Daoy (cell line): ENCODE measurements around the gene NOL4L. TPM values are rescaled to one million over a fixed set of nuclear protein-coding genes. Genes with fewer than 3 reads are reported as not detected.

Source experiments
- DNase-seq: peaks from one replicate; pipeline ENCODE4 v3.0.0-alpha.2; 2015; ENCODE audit warnings: low read depth
- total RNA-seq: library from RNA; depleted of rRNA; stranded (reverse); fragments of >200 nt; shearing (Covaris generic); gene quantifications from 2 replicates; pipeline ENCODE4 v1.2.3, GENCODE V29; 2014

Gene NOL4L
- total RNA-seq, 1 experiment from 2014 or later = 11.3 TPM

DNA sequence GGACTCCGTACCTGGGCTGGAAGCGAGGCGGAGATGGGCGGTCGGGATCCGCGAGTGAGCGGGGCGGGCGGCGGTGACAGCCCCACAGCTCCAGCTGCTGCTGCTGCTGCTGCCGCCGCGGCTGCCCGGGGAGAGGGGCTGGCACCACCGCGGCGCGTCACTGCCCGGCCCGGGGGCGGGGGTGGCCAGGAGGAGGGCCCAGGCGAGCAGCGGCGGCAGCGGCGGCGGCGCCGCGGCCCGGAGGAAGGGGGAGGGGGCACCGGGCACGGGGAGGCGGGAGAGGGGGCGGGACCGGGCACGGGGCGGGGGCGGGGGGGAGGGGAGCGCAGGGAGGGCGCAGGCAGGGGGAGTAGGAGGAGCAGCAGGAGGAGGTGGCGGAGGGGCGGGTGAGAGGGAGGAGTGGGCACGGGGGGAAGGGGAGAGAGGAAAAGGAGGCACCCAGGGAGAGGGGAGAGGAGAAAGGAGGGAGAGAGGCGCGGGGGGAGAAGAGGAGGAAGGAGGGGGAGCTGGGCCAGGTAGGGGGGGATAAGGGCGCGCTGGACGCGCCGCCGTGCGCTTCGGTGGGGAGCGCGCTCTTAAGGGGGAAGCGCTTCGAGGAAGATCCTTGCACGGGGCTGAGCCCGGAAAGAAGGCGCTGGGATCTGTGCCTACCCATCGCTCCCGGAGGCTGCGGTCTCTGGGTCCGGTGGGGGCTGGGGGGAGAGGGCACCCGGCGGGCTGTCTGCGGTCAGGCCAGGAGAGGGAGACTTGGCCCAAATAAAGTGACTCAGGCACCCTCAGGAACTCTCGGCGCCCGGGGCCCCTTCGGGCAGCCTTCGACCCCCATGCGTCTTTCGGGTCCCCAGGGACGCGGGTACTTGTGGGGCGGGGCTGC, 101.5 kb downstream of the NOL4L start:
- DNase-seq = peak; percentile 90

DNA sequence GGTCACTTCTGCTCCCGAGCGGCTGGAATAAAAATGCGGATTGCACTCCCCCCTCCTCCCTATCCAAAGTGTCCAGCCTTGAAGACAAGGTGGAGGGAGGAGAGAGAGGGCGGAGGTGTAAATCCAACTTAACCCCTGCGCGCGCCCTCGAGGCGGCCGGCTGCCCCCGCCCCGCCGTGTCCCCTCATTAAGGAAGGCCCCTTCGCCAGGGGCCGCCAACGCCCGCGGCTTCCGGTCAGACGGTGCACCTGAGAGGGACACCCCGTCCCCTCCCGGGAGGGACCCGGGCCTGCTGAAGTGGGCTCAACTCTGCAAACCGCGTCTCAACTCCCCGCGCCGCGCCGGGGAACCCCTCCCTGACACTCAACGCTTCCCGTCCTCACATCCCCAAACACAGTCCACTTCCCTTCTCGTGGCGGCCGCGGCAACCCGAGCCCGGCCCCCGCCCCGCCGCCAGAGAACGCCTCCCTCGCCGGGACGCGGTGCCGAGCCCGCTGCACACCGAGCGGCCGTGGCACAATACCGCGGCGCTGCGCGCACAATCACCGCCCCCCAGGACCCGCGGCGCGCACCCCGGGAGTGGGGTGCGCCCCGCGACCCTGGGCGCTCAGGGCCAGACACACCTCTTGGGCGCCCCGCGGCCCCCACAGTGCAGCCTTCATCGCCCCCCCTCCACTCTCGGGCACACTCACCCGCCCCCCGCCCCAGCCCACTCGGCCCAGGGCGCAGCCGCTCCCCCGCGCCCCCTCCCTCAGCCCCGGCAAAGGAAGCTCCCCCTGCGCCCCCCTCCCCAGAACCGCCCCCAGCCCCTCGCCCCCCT, 102.5 kb downstream of the NOL4L start:
- DNase-seq = peak; percentile 42

DNA sequence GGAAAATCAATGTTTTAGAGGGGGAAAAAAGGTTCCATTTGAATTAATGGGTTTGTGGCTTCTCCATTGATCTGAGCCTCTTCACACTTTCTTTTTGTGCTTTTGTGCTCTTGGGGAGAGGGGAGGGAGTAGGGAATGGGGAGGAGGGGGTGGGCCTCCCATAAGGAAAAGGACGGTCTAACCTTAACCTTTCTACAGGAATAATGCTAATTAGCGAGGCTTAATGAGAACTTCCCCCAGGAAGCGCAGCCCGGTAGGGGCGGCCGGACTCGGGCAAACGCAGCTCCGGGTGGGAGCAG, 103.0 kb downstream of the NOL4L start:
- DNase-seq = no peak

DNA sequence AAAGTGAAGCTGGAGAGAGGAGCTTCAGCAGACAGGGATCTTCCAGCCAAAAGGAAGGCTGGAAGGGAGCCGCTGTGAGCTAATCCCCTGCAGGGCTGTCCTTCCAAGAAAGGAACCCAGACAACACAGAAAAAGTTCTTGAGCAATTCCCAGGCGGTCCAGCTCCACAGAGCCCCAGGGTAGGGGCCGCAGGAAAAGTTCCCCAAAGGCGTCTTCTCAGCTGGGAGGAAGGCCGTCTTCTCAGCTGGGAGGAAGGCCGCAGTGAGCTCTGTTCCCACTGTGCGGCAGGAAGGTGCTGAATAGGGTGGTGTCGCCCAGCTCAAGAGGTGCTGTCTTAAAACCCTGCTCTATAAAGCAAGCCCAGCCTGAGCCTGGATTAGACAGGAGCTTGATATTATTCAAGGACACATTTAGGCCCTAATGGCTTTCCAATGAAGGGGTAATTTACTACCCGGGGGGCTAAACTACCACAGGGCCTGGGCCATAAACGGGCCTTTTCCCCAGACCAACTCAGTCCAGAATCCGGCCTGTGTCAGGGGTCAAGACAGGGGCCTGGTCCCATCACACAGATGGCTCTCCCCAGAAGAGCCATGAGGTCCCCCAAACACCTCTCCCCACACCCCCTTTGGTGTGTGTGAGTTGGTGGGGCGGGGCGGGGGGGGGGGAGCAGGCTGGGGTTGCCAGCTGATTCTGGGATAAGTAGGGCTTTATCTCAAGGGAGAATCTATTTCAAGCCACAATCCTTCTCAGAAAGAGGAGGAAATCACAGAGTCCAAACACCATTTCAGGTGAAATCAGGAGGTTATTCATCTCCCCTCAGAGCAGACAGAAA, 103.6 kb downstream of the NOL4L start:
- DNase-seq = no peak

DNA sequence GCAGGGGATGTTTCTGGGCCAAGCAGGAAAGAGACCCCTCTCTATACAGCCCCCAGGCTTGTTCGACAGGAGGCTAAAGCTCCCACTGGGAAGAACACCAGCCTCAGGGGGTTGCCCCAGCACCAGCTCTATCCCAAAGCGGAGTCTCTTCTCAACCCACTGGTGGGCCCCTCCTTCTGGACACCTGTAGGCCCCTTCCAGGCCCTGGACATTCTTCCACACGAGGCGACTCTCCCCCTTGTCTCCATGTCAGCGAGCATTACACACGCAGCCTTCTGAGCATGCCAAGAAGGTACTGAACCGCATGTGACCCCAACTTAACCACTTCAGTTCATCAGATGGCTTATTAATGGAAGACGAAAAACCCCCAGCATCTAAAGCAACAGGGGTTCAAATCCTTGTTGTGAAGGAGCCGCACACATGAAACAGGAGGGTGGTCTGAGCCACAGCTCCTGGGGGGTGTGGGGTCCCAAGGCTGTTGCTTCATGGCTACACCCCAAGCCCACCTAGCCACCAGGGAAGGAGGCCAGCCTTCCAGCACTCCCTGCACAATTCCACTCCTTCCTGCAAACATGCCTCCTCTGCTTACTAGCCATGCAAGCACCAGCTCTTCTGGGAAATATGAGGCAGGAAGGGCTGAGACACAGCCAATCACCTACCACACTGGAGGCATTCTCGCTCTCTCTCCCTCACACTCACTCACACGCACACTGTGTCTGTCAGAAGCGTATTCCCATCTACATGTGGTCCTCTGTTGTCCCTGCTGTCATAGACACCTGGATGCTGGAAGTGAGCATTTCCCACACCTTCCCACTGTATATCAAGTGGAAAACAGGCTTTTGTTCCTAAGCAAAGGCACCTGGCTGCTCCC, 104.5 kb downstream of the NOL4L start:
- no peak for DNase-seq

DNA sequence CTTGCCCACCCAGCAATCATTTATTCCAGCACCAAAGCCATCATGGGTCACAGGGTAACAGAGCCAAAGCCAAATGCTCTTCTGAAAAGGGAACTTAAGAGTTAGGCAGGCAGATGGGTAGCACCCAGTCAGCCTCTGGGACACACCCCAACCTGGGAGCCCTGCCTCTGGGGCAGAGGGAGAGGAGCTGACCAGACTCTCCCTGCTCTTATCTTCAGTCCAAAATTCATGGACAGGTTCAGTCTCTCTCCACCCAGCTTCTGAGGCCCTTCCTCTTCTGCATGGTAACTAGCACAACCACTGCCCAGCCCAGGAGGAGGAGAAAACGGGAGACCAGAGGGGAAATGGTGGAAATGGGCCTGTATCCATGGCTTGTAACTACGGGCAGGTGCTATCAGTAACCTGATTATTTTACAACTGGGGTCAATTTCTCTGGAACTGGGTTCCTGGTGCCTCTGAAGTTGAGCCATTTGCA, 105.4 kb downstream of the NOL4L start:
- DNase-seq = no peak

DNA sequence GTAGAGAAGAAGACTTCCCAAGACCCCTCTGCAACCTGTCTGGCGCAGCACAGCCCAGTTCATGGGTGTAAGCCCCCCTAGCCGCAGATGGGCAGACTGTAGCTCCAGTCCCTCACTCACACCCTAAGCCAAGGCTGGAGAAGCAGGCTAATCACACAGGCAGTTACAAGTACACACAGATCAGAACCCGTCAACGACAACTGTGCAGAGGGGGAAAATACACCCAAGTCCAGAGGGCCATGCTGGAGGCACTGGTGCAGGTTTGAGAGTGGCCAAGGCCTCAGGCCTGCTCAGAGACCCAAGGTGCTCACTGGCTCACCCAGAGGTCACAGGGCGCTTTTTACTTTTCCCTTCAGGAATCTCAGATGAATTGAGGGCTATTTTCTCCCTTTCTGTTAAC, 106.1 kb downstream of the NOL4L start:
- no peak for DNase-seq

DNA sequence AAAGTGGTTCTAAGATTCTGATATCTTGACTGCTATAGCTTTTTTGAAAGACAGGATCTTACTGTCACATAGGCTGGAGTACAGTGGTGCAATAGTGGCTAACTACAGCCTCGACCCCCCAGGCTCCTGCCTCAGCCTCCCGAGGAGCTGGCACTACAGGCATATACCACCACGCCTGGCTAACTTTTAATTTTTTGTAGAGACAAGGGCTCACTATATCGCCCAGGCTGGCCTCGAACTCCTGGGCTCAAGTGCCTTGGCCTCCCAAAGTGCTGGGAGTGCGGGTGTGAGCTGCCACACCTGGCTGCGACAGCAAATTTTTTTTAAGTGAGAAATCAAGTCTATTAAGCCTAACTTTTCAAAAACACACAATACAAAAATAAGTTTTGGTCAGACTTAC, 106.6 kb downstream of the NOL4L start:
- no peak for DNase-seq

DNA sequence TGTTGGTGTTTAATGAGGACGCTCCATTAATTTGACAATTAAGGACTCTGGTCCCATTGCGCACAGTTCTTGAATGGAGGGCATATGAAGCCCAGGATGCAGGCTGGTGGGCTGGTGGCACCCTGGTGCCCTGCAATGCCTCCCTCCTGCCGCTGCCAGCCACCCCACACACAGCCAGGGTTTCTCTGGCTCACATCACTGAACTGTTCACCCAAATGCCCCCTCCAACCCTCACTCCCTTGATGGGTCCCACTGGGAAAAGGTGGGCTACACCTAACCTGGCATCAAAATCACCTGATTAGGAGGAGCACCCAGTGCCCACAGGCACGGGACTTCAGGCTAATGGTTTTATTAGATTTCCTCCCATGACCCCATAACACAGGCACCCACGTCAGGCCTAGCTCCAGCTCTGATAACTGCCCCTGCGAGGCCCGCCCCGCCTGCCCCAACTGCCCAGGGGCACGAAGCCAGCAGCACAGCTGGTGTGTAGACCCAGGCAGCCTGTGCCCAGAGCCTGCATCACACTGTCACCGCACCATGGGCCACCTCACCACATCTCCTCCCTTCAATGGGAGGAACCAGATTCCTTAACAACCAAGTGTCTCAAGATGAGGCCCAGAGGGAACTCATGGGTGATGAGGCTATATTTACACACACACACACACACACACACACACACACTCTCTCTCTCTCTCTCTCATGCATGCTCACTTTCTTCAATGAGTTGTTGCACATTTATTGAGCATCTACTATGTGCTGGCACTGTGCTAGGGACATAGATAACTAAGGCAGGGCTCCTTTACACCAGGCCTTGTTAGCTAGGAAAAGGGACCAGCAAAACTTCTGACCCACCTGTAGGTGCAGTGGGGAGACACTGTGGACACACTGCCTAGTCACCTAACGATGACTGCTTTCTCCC, 107.3 kb downstream of the NOL4L start:
- DNase-seq = no peak

DNA sequence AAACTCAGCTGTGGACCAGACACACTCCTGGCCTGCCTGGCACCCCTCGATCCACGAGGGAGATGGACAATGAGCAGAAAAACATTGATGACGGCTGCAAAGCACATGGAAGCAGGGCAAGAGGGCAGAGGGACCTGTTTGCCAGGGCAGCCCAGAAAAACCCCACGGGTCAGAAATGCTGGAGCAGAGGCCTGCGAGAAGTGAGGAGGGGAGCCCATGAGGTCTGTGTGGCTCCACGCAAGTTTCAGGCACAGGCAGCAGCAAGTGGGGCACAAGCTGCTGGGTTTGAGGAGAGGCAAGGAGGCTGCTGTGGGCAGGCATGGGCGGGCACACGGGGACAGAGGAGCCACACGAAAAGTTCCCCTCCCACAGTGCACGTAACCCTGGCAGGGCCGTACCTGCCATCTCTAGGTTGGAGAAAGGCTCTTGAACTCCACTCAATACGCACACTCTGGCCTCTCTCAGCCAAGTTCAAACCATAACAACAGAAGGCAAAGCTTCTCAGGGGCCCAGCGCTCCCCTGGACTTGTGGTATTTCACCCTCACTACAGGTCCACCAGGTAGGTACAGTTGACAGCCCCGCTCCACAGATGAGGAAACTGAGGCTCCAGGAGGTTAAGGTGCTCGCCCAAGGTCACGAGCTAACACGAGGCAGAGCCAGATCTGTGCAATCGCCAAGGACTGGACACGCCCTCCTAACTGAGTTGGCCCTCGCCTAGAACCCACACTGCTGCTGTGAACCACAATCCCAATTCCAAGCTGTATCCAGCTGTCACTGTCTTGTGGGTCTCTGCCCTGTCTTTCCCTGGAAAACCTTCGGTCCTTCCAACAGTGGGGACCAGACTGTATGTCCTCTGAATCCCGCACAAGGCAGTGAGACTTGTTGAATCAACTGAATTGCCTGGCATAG, 108.2 kb downstream of the NOL4L start:
- DNase-seq = no peak

DNA sequence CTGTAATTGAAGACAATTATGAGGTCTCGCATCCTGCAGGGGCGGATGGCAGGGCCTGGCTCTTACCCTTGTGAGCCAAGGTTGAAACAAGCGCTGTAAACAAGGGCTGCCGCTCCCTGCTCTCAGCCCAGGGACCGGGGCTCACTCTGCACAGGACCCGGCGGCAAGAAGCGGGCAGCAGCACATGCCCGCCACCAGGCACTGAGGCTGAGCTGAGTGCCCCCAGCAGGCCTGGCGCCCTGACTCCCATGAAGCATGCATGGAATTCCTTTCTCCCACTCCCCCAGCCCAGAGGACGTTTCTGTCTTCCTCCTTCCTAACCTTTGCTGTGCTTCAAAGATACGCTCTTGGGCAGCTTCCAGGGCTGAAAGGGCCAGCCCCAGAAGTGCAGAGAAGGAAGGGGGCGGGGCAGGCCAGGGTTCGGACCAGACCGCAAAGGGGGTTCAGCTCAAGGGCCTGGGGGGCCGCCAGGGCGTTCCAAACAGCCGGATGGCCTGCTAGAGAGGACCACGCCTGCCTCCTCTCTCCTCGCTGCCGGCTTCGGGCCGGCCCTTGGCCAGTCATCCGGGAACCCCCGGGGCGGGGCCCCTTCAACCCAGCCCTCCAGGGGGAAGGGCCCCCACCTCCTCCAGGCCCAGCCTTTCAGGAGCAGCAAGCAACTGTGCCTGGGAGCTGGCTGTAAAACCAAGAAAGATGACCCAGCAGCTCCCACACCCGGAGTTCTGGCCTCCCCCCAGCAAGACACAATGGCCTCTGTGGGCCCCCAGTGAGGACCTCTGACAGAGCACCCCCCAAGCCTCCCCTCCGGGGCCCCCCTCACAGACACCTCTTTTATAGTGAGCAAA, 109.9 kb downstream of the NOL4L start:
- DNase-seq = peak; percentile 95

DNA sequence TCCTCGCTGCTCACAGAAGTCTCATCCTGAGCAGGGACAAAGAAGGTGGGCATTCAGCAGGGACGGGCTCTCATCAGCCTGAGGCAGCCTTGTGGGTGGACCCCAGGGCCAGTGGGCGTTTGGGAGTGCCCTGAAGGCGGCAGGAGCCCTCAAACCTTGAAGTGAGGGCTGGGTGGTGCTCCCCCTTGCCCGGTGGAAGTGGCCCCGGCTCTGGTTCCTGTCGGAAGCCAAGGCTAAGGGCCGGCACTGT, 110.5 kb downstream of the NOL4L start:
- DNase-seq = no peak

DNA sequence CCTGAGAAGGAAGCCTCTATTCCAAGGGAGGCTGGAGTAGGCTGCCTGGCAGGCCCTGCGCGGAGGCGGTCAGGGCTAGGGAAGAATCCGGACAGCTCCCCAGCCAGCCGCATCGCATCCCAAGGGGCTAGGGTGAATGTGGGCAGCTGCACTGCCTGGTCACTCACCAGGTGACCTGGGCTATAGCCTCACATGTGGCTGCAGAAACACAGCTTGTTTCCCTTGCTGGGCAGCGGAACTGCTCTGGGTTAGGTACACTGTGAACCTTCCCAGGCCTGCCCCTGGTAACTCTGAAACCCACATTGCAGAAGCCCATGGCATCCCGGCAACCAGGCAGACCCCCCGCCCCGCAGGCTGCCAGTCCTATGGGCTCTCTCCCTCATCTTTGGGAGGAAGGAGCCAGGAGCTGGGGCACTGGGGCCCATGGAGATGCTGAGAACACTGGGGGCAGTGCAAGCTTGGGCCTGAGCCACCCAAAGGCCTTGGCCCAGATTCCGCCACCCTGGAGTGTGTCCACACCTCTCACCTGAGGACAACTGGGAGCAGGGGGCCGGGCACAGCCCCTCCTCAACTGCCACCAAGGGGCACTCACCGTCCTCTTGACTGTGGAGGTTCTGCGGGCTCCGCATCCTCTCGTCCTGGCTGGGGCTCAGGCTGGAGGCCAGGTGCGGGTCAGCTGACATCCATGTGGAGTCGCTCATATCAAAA, 111.0 kb downstream of the NOL4L start:
- no peak for DNase-seq

DNA sequence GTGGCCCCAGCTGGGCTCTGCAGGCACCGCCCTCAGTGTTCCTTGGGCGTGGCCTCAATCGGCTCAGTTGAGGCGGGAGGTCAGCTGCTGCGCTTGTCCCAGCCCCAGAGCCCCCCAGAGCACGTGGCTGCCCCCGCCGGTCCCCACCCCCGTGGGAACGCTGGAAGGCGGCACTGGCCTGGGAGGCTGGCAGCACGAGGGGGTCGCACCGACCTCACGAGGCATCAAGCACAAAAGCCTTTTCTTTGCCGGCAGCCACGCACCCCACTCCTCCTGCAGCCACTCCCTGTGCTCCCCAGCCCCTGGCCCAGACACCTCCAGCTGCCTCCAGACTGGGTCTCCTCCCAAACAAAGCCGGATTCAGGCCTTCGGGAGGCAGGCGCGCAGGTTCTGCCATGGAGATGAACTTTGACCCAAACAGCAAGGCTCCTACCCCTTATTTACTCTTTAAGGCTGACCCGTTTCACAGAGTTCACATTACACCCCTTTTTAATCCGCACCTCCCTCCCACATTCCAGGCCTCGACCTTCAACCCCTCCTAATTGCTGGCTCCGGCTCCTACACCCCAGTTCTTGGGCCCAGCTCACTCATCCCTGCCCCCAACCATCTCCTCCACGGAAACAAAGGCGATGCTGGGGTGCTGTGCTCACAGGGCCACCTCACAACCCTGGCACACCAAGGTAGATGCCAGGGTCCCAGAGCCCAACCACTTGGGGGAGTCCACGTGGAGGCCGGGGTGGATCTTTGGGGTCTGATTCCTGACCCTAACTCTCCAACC, 111.7 kb downstream of the NOL4L start:
- no peak for DNase-seq

DNA sequence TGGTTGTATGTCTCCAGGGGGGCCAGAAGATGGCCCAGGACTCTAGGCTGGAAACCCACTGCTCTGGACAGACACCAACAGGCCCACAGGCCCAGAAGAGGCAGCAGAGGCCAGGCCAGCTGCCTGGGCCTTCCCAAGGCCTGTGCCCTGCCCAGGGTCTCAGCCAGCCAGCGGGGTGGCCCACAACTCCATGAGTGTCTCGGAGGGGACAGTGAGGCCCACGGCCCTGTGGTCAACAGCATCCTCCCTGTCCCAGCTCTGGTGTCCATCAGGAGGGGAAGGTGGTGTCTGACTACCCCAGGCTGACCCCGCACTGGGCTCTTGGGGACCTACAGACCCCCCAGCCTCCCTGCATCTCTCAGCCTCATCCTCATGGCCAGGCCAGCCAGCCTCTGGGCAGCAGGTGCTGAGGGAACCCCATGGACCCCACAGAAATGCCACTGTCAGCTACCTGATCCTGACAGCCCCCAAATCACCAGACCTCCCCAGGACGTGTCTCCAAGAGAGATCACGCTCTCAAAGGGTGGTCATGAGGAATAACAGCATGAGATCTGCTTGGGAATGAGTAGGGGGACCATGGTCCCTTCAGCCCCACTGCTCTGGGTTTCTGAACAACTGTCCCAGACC, 112.4 kb downstream of the NOL4L start:
- no peak for DNase-seq

DNA sequence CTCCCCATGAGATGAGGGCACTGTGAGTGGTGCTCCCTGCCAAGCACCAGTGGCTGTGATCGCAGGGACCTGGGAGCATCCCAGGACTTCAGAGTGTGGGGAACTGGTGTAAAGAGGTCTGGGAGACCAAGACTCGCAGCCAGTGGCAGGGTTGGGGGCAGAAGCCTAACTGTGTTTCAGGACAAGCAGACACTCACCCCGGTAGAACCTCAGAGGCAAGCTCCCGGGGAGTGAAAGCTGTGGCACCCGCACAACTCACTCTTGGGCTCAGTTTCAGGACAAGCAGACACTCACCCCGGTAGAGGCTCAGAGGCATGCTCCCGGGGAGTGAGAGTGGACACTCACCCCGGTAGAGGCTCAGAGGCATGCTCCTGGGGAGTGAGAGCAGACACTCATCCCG, 114.2 kb downstream of the NOL4L start:
- no peak for DNase-seq
